Natural killer cell (primary cell): ENCODE results near the gene KRT40. TPM values are rescaled to one million over a fixed set of nuclear protein-coding genes. Genes with fewer than 3 reads are reported as not detected.

Experiments
- ATAC-seq, 3 donors: fragments of 150-1000 bp in 2 of 3; fragments of 200-7000 bp in 1 of 3; cut with Tn5 transposase; 1 replicate in 1 of 3; 2 replicates in 2 of 3; pipeline ENCODE4 v1.10.0; 2021; ENCODE audit warnings: mild to moderate bottlenecking in 2 of 3, moderate library complexity in 2 of 3
- DNase-seq, 2 donors: peaks; one replicate each; pipeline versions ENCODE4 v3.0.0 to v3.0.0-alpha.2; 2013 to 2021; ENCODE audit warnings: mixed read lengths in 1 of 2
- H3K27ac ChIP-seq: one replicate; pipeline ENCODE4 v1.5.1; 2013; ENCODE audit warnings: mild to moderate bottlenecking, low read length
- H3K27me3 ChIP-seq: one replicate; pipeline ENCODE4 v1.6.1; 2013; ENCODE audit warnings: low read length; ENCODE audit not compliant: control insufficient read depth, insufficient read depth
- H3K36me3 ChIP-seq: one replicate; pipeline ENCODE4 v1.6.1; 2013; ENCODE audit warnings: low read length; ENCODE audit not compliant: control insufficient read depth, insufficient read depth
- H3K4me1 ChIP-seq: one replicate; pipeline ENCODE4 v1.6.1; 2013; ENCODE audit warnings: low read length; ENCODE audit not compliant: control insufficient read depth, insufficient read depth
- H3K4me3 ChIP-seq: one replicate; pipeline ENCODE4 v1.5.1; 2013; ENCODE audit warnings: low read length
- H3K9me3 ChIP-seq: one replicate; pipeline ENCODE4 v1.6.1; 2013; ENCODE audit warnings: low read length; ENCODE audit not compliant: control insufficient read depth, insufficient read depth
- H3K27ac Mint-ChIP-seq, 2 donors: one replicate each; pipeline ENCODE4 v1.8.0; 2022; ENCODE audit warnings: mild to moderate bottlenecking in 2 of 2, mixed read lengths in 2 of 2, moderate library complexity in 1 of 2
- H3K27me3 Mint-ChIP-seq, 2 donors: one replicate each; pipeline ENCODE4 v1.8.0; 2022; ENCODE audit warnings: low read depth in 2 of 2, mixed read lengths in 2 of 2
- H3K36me3 Mint-ChIP-seq: one replicate; pipeline ENCODE4 v1.8.0; 2022; ENCODE audit warnings: mixed read lengths
- H3K4me1 Mint-ChIP-seq, 2 donors: one replicate each; pipeline ENCODE4 v1.8.0; 2022; ENCODE audit warnings: mixed read lengths in 2 of 2
- H3K4me3 Mint-ChIP-seq: one replicate; pipeline ENCODE4 v1.8.0; 2022; ENCODE audit warnings: mild to moderate bottlenecking, moderate library complexity, mixed read lengths
- H3K9me3 Mint-ChIP-seq, 2 donors: one replicate each; pipeline ENCODE4 v1.8.0; 2022; ENCODE audit warnings: mixed read lengths in 2 of 2
- CTCF ChIP-seq: fragments of 200-600 bp; IDR thresholded peaks from one replicate; pipeline ENCODE4 v1.8.0; 2022; ENCODE audit warnings: antibody characterized with exemption
- WGBS: methylation state at CpG from one replicate; pipeline ENCODE4 v1.1.7; 2013; ENCODE audit warnings: missing lambda C conversion rate; ENCODE audit not compliant: insufficient coverage; 5-methylcytosine and 5-hydroxymethylcytosine counted together
- intact Hi-C: fragments of 100-400 bp; cut with micrococcal nuclease; formaldehyde crosslinking; loops from one replicate; pipeline ENCODE4 v1.14.2; 2022
- total RNA-seq, 4 donors: library from RNA; stranded (reverse); fragments of 120-200 nt in 1 of 4; gene quantifications; one replicate each; pipeline versions ENCODE4 v1.2.3 to v1.2.4, GENCODE V29; 2013 to 2022

Gene KRT40
- total RNA-seq, 3 donors from 2014 or later (not counting 1 experiment from before 2014, with no cell fraction given), result not detected

- H3K27ac ChIP-seq, result no peak overlapping the region
- no peaks in the 10 kb centered on the region for H3K4me1 ChIP-seq
- intact Hi-C loops, result no loop called here
- WGBS, result 59% methylated on average over 3 of the region's 3 CpGs
- DNase-seq (no peak), ATAC-seq (no peak)
- H3K27ac Mint-ChIP-seq, result no peak overlapping the region
- TF ChIP-seq CTCF, result no peak
- no peaks in the 10 kb centered on the region for H3K36me3 Mint-ChIP-seq
- H3K4me3 ChIP-seq, result no peak overlapping the region
- H3K9me3 Mint-ChIP-seq, result no peaks in the 10 kb centered on the region
- peaks cover 16 to 18% of the 10 kb centered on the region in 2 donors for H3K27me3 Mint-ChIP-seq
- H3K27me3 ChIP-seq, result no peaks in the 10 kb centered on the region
- H3K9me3 ChIP-seq, result no peaks in the 10 kb centered on the region
- H3K4me3 Mint-ChIP-seq, result no peak overlapping the region
- H3K36me3 ChIP-seq, result no peaks in the 10 kb centered on the region
- H3K4me1 Mint-ChIP-seq, result no peaks in the 10 kb centered on the region
These were observed 34.4 kb upstream of the KRT40 start for GRCh38 chr17:41018541-41018940.

GRCh38 chr17:41016578-41017215, 32.6 kb upstream of the KRT40 start:
- H3K4me1 Mint-ChIP-seq, result no peaks in the 10 kb centered on the region
- Histone ChIP-seq H3K9me3 (no peaks in the 10 kb centered on the region), H3K36me3 (no peaks in the 10 kb centered on the region), H3K4me1 (no peaks in the 10 kb centered on the region), H3K27ac (no peak overlapping the region), H3K4me3 (no peak overlapping the region), H3K27me3 (no peaks in the 10 kb centered on the region)
- no peaks in the 10 kb centered on the region for H3K36me3 Mint-ChIP-seq
- no peak overlapping the region for H3K27ac Mint-ChIP-seq
- no peak overlapping the region for H3K4me3 Mint-ChIP-seq
- peaks cover 13 to 17% of the 10 kb centered on the region in 2 donors for H3K27me3 Mint-ChIP-seq
- ATAC-seq, result no peak
- H3K9me3 Mint-ChIP-seq, result no peaks in the 10 kb centered on the region
- 83% methylated on average over 13 of the region's 13 CpGs for WGBS
- intact Hi-C loops, result no loop called here
- no peak for TF ChIP-seq CTCF
- no peak for DNase-seq

- 71% methylated on average over 6 of the region's 7 CpGs for WGBS
- H3K27me3 Mint-ChIP-seq, result peaks cover 19 to 24% of the 10 kb centered on the region in 2 donors
These were observed 31.3 kb upstream of the KRT40 start for GRCh38 chr17:41015454-41015853.

More at GRCh38 chr17:41015454-41015853, 31.3 kb upstream of the KRT40 start:
- DNase-seq, result no peak
- Mint-ChIP-seq H3K27ac (no peak overlapping the region), H3K4me1 (no peaks in the 10 kb centered on the region), H3K4me3 (no peak overlapping the region), H3K9me3 (no peaks in the 10 kb centered on the region), H3K36me3 (no peaks in the 10 kb centered on the region)
- ATAC-seq, result no peak
- intact Hi-C loops, result no loop called here
- no peaks in the 10 kb centered on the region for H3K4me1 ChIP-seq
- H3K27ac ChIP-seq, result no peak overlapping the region
- no peaks in the 10 kb centered on the region for H3K27me3 ChIP-seq
- no peaks in the 10 kb centered on the region for H3K9me3 ChIP-seq
- no peaks in the 10 kb centered on the region for H3K36me3 ChIP-seq
- no peak overlapping the region for H3K4me3 ChIP-seq
- no peak for TF ChIP-seq CTCF
